Measurements from ENCODE around the gene COX10.
"Not testable (repeated sequence)": the region's sequence is repeated elsewhere in the genome, so short reads cannot be mapped to it uniquely, and the experiment has no call there.

The COX10 gene

DNA sequence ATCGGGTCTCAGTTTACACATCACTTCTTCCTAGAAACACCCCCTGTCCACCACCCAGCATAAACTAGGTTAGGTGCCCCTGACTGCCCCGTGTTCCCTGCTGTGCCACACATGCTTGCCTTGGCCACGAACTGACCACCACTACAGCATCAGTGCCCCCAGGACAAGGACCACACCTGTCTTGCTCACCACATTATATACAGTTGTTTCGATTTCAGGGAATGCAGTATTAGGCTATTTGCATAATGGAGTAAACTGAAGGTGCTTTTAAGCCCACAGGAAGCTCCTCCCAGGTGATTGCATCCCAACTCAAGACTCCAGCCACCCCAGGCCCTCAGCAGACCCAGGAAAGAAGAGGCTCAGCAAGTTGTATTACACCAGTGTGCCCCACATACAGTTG lies 117.1 kb downstream of the COX10 start:
- DNase-seq: not testable (repeated sequence)

DNA sequence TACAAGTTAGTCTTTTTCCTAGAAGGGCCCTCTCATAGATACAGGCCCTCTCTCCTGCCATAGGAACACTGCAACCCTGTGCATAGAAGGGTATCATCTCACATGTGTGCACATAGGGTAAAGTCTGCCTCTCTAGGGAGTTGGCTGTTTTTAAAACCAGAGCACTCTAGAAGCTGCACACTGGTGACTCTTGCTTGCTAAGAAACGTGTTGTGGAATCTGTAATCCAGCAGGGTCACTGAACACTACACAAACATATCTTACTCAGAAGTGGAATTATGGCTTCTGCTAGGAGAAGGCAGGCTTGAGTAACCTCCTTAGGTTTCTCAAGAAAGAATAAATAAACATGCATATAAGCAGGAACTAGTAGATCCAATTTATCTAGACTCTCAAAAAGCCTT lies 121.5 kb downstream of the COX10 start:
- DNase-seq: not testable (repeated sequence)

DNA sequence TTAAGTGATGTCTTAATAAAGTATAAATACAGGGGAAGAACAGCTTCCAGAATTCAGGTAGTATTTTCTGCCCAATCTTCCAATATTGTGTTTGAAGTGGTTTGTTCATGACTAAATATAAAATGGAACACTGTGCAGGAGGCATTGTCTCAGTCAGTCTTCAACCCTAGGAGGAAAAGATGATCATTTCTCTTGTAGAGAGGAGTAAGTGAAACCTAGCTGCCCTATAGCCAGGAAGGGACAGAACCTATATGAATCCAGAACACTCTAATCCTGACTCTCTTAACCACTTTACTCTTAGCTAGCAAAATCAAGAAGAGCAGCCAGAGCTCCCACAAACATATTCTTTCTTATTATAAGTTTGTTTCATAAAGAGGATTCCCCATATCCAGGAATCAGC lies 122.2 kb downstream of the COX10 start:
- not testable (repeated sequence) for DNase-seq

DNA sequence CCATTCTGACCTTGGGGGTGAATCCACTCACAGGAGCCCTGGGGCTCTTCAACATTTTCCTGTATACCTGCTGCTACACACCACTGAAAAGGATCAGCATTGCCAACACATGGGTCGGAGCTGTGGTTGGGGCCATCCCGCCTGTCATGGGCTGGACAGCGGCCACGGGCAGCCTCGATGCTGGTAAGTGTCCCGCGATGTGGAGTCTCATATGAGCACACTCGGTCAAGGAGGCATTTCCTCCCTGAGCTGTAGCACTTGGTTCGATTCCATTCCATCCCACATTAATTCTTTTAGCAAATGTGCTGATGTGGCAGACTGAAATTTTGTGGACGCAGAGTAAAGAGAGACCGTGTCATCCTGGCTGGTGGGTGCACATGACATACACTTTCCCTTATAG lies 122.7 kb downstream of the COX10 start:
- not testable (repeated sequence) for DNase-seq

DNA sequence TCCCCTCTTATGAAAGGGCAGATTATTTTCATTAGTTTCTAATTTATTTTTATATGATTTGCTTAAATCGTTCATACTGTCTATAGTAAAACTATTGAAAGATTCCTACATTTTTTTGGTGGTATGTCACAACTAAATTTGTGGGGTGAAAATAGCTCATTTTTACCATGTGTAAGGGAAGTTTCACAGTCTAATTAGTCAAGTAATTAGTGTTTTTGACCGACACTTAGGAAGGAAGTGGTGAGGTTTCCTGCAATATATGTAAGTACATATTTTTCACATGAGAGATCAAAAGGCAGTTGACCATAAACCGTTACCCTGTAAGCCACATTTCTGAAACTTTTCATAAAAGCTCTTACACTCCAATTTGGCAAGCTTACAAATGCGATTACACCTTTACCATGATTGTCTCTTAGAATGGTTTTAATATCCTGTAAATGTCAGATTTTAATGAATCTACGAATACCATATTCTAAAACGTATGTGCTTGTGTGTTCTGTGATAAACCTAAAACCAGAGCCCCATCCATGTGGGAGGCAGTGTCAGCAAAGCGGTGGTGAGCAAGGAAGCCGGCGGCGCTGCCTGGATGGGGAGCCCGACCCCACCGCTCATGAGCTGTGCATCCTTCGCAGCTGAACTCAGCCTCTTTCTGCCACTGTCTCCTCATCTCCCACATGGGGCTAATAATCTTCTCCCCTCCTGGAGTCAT lies 123.5 kb downstream of the COX10 start:
- DNase-seq: not testable (repeated sequence)

DNA sequence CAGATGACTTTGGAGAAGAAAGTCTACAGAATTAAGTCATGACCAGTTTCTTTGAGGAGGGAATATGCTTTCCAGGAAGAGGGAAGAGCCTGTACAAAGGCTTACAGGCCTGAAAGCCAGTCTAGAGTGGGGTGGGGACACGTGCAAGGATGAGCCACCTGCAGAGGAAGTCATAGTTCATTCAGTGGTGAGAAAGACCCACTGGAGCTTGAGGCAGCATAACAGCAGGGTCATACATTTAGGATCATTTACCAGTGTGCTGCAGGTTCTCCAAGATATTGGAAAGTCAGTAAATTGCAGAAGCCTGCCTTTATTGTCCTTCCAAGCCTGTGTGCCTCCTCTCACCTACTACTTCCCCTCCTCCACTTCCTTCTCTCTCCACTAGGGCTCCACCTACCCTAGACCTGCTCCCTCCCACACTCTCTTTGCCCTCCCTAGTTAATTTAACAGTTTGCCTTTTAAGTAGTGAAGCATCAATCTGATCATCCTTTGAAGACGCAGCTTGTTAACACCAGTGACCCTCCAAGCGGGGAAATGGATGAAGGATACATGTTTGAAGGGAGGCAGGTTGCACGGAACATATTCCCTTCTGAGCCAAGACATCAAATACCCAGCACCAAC lies 127.2 kb downstream of the COX10 start:
- no peak for DNase-seq

DNA sequence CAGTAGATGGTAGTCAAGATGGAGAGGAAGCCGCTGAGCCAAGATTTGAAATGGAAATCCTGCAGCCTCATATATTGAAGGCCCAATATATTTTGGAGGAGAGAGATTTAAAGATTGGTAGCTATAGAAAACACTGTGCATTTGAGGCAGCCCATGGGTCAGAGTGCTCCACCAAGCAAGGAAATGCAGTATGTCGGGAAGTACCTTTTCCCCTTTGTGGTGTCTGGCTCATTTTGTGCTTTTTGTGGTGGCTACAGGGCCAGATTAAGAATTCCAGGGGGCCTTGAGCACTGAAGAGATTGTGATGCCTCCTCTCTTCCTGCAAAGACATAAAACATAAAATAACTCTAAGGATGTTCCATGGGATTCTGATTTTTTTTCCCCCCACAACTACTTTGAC lies 127.8 kb downstream of the COX10 start:
- no peak for DNase-seq

DNA sequence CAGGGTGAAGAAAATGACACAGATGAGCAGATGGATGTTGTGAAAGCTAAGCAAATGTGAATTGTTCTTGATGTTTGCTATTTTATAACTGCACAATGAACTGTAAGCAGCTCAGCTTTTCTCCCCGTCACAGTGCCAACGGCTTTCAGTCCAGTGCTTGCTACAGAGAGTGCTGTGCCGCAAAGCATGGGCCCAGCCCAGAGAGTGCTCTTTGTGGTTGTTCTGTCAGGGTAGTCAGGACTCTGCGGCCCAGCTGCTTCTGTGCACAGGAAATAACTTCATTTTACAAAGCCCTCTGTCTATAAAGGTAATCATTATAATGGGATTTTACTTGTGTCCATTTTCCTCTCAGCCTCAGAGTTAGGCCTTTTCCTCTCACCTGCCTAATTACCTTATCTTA lies 128.3 kb downstream of the COX10 start:
- no peak for DNase-seq

DNA sequence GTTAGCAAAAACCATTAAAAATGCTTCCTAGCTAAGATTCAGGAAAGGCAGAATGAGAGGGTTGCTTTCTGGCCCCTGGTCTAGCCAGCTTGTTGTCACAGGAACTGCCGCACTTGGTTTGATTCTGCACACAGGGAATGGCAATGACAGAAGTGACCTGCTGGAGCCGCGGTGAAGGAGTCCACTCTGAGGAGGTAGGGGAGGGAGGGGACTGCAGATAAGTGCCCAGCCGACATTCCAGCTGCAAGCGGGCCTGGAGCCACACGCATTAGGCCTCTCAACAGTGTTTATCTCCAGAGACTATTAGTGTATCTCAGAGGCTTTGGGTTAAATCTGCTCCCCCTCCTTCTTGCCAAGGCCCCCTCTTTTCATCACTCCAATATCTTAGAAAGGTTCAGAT lies 128.7 kb downstream of the COX10 start:
- no peak for DNase-seq

DNA sequence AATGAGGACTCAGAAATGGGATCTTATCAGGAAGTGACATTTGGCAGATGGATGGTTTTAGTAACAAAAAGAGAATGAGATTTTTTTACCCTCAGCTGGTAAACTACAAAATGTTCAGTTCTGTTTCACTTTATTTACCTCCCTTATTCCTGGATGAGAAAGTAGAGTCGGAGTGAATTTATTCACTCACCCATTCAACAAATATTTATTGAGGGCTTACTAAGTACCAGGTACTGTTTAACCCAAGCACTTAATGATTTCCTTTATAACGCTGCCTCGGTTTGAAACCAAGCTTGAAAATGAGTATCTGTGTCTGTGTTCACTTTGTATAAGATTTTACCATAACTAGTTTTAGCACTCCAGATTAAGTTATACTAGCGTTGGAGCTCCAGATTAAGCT lies 129.3 kb downstream of the COX10 start:
- DNase-seq: no peak

DNA sequence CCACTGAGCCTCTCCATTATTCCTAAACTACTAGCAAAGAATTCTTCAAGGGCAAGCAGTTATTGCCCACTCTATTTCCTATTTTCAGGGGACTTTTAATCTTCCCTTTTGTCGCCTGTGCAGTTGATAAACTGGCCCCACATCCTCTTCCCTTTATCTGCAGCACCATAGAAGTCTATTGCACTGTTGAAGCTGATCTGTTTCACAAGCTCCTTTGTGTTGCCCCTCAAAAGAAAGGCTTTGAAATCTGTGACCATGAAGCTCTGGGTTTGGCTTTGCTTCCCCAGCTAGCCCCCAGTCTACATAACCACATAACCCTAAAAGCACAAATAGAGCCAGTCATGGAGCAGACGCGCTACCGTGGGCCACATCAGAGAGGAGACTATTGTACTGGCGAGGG lies 130.3 kb downstream of the COX10 start:
- no peak for DNase-seq

DNA sequence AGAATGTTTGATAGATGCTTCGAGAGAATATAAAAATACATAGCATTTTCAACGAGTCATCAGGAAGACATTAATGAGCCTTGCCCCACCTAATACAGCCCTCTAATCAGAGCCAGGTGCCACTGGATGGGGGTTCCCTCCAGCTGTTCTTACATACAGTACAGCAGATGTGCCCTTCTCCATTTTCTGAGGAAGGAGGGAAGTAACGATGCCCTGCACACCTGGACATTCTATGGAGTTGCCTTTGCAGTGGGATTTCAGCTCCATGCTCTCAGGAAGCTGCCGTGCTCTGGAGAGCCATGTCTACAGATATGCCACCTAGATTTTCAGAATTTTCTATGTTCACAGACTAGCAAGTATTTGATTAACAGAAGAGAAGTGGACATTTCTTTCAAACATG lies 131.1 kb downstream of the COX10 start:
- no peak for DNase-seq

DNA sequence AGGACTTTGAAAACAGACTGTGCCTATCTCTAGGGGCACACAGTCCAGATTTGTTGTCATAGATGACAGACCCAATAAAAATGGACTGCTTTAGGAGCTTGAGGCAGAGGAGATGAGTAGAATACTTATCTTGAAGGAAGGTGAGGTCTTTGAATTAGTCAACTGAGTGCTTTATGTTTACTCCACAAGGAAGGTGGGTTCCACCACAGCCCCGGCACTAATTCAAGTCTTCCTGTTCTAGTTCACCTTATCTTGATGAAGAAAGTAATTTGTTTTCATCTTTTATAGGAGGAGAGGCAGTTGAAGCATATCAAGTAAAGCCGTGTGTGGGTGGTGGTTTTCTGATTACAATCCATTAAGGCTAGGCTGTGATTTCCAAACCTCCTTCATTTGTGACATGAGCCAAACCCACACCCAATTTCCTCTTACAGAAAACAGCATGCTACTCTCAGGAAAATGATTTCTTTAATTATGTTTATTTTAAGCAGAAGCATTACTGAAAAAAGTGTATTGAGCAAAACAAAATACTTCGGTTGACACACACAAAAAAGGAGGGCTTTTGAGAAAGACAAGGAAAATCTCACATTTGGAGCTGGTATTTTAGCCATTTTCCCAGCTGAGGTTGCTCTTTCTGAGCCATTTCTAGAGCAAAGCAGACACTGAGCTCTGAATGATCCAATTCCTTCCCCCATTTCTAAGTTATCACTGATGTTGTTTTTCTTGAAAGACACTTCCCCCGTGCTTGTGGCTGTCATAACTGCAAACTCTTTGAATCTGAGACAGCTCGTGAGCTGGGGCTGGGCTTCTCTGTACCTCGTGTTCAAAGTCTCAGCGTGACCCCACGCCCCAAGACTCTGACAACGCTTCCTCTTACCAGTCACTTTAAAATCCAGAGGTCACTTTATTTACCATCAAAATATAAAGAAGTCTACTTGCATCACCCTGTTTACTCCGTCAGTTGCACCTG lies 132.0 kb downstream of the COX10 start:
- DNase-seq: no peak

DNA sequence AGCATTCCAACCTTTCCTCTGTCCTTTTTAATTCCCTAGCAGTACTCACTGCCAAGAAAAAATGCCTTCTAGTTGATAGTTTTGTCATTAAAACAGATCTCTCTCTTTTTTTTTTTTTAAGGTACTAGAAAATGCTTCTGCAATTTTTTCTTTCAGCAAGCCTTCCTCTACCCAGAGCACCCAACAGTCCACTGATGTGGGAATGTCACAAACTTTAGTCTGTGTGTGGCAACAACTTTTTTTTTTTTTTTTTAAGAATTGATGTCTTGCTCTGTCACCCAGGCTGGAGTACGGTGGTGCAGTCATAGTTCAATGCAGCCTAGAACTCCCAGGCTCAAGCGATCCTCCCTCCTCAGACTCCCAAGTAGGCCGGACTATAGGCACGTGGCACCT lies 132.7 kb downstream of the COX10 start:
- DNase-seq: no peak

DNA sequence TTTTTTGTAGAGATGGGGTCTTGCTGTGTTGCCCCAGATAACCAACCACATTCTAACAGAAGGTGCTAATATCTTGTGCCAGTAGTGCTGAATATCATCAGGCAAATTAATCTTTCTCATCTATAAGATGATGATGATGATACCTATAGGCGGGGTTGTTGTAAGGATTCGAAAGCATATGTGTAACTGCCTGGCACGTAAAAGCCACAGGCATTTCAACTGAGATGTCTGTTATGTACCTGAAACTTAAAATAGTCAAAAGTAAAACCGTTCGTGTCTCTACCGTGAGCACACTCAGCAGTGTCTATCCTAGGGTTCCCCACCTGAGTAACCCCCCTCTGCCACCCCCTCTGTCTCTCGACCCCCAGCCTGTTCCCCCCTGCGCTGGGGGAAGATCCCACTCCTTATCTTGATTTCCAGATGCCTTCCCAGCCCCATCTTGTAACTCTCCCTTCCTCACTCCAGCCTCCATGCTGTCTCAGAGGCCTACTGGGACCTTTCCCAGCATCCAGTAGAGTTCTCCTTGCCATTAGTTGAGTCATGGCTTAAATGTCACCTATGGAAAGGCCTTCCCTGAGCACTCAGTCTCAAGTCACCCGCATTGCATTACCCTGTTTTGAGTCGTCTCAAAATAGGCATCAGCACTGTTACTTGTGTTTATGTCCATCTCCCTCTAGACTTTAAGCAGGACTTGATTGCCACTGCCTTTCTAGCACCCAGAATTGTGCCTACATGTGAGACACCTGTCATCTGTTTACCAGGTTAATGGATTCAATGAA lies 133.3 kb downstream of the COX10 start:
- no peak for DNase-seq

DNA sequence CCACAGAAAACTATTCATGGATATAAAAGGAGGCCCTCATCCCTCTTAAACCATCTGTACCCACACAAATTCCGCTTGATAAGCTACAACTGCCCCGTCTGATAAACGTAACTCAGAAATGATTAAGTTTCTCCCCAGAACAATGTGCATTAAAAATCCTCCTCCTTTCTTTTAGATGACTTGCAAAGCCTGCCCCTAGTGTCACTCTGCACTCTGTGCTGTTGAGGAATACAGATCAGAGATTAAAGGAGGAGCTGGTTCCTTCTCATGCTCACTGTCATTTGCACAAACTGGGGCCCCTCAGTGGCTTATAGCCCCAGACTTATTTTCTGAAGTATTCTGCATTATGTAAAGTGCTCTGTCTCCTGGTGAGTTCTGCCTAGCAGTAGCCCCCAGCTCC lies 134.1 kb downstream of the COX10 start:
- no peak for DNase-seq

DNA sequence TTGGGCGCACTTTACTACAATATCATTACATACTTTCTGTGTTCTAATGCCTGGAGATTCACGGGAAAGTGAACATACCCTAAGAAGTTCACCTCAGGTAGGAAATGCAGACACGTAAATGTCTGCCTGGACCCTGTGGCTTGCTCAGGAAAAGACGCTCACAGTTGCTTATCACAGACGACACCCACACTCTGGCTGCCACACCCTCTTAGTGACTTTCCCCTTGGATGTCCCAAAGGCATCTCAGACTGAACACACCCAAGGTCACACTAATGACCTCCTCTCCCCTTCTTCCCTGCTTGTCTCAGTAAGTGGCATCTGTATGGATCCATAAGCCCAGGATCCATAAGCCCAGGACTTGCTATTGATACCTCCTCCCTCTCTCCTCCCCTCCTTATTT lies 134.8 kb downstream of the COX10 start:
- DNase-seq: no peak

DNA sequence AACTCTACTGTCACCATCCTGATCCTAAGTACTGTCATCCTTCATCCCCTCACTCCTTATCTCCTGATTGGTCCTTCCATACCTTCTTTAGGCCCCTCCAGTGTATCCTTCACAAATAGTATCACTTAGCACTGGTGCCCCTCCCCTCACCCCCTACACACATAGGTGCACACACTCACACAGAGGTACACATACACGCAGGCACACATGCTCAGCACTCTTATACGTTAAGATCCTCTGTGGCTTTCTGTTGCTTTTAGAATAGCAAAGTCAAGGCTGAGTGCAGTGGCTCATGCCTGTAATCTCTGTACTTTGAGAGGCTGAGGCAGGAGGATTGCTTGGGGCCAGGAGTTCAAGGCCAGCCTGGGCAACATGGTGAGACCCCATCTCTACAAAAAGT lies 135.2 kb downstream of the COX10 start:
- no peak for DNase-seq

DNA sequence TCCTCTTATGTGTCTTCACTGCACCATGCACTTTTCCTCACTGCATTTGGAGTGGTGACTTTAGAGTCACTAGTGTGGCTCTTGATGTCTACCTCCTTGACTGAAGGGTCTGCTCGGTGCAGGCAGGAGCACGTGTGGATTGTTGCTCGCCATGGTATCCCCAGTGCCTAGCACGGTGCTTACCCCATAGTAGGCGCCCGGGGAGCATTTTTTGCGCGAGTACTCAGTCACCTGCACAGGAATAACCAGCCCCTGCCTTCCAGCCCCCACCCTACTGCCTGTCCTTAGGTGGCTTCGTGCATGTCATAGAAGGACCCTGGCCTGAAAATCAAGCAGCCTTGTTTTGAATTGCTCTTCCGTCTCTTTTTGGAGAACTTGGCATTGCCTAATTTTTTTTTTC lies 136.1 kb downstream of the COX10 start:
- no peak for DNase-seq

DNA sequence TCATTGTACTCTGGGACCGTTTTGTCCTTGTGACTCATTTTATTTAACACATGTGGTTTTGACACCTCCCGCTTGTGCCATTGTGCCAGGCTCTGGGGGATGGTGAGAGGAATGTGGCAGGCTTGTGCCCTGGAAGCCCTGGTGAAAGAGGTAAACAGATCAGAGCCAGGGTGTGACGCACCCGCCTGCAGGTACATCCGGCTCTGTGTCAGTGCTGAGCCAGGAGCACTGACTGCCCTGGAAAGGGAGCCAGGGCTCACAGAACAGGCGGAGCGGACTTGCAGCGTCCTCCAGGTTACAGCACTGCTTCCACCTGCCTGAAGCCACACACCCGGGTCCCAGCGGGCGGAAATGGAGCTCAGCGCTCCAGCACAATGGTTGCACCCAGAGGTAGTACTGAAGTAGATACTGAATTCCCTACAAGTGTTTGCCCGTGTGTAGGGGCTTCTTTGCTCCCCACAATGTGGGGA lies 136.7 kb downstream of the COX10 start:
- DNase-seq: no peak

DNA sequence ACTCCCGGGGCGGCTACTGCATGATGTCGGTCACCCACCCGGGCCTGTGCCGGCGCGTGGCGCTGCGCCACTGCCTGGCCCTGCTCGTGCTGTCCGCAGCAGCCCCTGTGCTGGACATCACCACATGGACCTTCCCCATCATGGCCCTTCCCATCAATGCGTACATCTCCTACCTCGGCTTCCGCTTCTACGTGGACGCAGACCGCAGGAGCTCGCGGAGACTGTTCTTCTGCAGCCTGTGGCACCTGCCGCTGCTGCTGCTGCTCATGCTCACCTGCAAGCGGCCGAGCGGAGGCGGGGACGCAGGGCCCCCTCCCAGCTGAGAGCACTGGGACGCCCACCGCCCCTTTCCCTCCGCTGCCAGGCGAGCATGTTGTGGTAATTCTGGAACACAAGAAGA lies 137.6 kb downstream of the COX10 start:
- DNase-seq: no peak

DNA sequence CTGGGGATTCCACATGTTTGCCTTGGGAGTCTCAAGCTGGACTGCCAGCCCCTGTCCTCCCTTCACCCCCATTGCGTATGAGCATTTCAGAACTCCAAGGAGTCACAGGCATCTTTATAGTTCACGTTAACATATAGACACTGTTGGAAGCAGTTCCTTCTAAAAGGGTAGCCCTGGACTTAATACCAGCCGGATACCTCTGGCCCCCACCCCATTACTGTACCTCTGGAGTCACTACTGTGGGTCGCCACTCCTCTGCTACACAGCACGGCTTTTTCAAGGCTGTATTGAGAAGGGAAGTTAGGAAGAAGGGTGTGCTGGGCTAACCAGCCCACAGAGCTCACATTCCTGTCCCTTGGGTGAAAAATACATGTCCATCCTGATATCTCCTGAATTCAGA lies 138.5 kb downstream of the COX10 start:
- no peak for DNase-seq

DNA sequence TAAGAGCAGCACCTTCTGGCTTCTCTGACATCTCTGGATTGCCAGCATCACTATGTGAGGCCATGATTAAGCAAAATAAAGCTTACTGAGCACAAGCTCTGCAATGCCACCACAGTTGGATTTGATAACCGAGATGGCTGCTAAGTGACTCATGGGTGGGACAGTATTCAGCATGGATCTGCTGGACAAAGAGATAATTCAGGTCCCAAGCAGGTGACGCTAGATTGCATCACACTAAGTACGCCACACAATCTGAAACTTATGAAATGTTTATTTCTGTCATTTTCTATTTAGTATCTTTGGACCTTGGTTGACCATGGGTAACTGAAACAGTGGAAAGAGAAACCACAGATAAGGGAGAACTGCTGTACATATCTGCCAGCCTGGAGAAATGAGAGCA lies 139.9 kb downstream of the COX10 start:
- no peak for DNase-seq
